ENCODE data around the gene ZFP57.
A peak's percentile ranks its signal among the peaks of the same experiment; 100 is the strongest.

Gene ZFP57

DNA sequence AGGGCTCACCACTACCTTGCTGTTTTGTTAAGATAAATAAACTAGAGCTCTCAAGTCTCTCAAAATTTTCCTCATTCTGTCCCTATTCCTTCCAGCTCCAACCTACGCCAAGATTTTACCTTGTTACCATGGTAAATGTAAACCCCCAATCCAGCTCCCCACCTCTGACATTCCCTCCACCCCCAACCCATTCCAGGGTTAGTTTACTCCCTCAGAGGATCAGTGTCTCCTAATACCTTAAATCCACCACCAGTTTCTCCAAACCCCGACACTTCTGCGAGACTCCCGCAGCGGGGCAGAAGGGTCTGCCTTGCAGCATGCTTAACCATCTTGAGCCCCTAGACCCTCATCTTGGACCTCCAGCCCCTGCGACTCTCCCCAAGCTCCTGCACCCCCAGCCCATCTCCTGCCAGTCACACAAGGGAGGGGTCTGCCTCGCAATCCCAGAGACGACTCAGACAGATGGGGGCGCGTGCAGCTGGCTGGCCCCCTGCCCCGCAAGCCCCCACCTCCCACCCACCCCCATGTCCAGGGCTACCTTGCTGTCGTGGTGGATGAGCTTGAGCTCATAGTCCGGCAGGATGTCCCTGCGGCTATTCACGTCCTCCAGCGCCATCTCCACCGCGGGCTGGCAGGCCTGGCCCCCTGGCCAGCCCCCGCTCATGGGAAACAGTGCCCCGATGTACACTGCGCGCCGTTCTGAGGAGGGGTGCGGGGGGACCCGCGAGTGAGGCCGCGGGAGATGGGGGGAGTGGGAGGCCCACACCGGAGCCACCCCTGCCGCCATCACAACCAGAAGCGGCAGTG, 53.8 kb downstream of the ZFP57 start:
- H3K4me1 ChIP-seq (ENCODE audit: control insufficient read depth, insufficient read depth, low read length) = peaks cover 67% of the 10 kb centered on the region
- H3K36me3 ChIP-seq (ENCODE audit: control insufficient read depth, insufficient read depth, low read length) = no peaks in the 10 kb centered on the region
- H3K9me3 ChIP-seq (ENCODE audit: control insufficient read depth, low read length) = no peaks in the 10 kb centered on the region
- H3K27me3 ChIP-seq (ENCODE audit: control insufficient read depth, insufficient read depth, low read length, poor library complexity, severe bottlenecking) = peaks cover 32% of the 10 kb centered on the region
- peak overlapping the region; percentile 57 for H3K4me3 ChIP-seq (ENCODE audit: insufficient read depth, low read depth, low read length)
- 1% methylated on average over 31 of the region's 31 CpGs for WGBS, 2 experiments
- H3K27ac ChIP-seq (ENCODE audit: insufficient read depth, low read depth, low read length, poor library complexity, severe bottlenecking) = no peak overlapping the region

- H3K4me1 ChIP-seq (ENCODE audit: control insufficient read depth, insufficient read depth, low read length) = peaks cover 57% of the 10 kb centered on the region
- H3K4me3 ChIP-seq (ENCODE audit: insufficient read depth, low read depth, low read length) = no peak overlapping the region
- no peak overlapping the region for H3K27ac ChIP-seq (ENCODE audit: insufficient read depth, low read depth, low read length, poor library complexity, severe bottlenecking)
- 28 to 32% methylated on average over 7 of the region's 7 CpGs for WGBS, 2 experiments
- peaks cover under 1% of the 10 kb centered on the region for H3K36me3 ChIP-seq (ENCODE audit: control insufficient read depth, insufficient read depth, low read length)
- H3K9me3 ChIP-seq (ENCODE audit: control insufficient read depth, low read length) = no peaks in the 10 kb centered on the region
- H3K27me3 ChIP-seq (ENCODE audit: control insufficient read depth, insufficient read depth, low read length, poor library complexity, severe bottlenecking) = peaks cover 15% of the 10 kb centered on the region
Observed at GRCh38 chr6:29625337-29625930, 55.5 kb downstream of the ZFP57 start.

DNA sequence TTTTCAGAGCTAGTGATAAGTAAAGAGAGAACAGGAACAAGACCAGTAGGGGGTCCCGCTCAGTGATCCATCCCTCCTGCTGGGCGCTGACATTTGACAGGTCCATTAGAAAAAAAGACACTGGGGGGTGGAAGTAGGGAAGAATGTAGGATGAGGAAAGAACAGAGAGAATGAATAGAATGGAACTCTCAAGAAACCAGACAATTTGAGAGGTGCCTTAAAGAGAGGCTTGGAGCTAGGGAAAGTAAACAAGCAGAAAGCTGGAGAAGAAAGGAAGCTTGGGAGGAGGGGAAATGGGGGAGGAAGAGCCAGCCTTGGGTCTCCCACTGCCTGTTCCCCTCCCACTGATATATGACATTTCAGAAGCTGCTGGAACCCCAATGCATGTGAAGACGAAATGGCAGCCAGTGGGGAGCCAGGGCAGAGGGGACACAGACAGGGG, 56.4 kb downstream of the ZFP57 start:
- no peaks in the 10 kb centered on the region for H3K9me3 ChIP-seq (ENCODE audit: control insufficient read depth, low read length)
- no peak overlapping the region for H3K27ac ChIP-seq (ENCODE audit: insufficient read depth, low read depth, low read length, poor library complexity, severe bottlenecking)
- peaks cover 7% of the 10 kb centered on the region for H3K27me3 ChIP-seq (ENCODE audit: control insufficient read depth, insufficient read depth, low read length, poor library complexity, severe bottlenecking)
- WGBS, 2 experiments = 1% methylated on average over 3 of the region's 3 CpGs
- peaks cover 53% of the 10 kb centered on the region for H3K4me1 ChIP-seq (ENCODE audit: control insufficient read depth, insufficient read depth, low read length)
- no peak overlapping the region for H3K4me3 ChIP-seq (ENCODE audit: insufficient read depth, low read depth, low read length)
- H3K36me3 ChIP-seq (ENCODE audit: control insufficient read depth, insufficient read depth, low read length) = peaks cover 9% of the 10 kb centered on the region

All from ectodermal cell (in vitro differentiated cells).